A549 (cell line): ENCODE results near the gene CARD9.

Experiments
- CHD2 ChIP-seq: fragments of 150-350 bp; IDR thresholded peaks from 2 replicates; pipeline ENCODE4 v1.6.1; 2014; ENCODE audit warnings: low read length; ENCODE audit not compliant: partially characterized antibody
- CHD4 ChIP-seq: fragments of 200-600 bp; sonication (generic); IDR thresholded peaks from 2 replicates; pipeline ENCODE4 v1.6.1; 2016; ENCODE audit warnings: antibody characterized with exemption, mild to moderate bottlenecking, borderline replicate concordance
- CTCF ChIP-seq: fragments of >200 bp; sonication (Bioruptor Twin); formaldehyde crosslinking; IDR thresholded peaks from 3 replicates; pipeline ENCODE4 v1.5.1; 2016
- JUN ChIP-seq, 2 experiments: fragments of >200 bp; sonication (Bioruptor Twin); formaldehyde crosslinking; IDR thresholded peaks; 2 replicates in 1 of 2; 3 replicates in 1 of 2; pipeline ENCODE4 v1.6.1; 2016 to 2017
- KDM1A ChIP-seq: fragments of 200-600 bp; sonication (generic); IDR thresholded peaks from 2 replicates; pipeline ENCODE4 v1.6.1; 2016; ENCODE audit warnings: low read depth, mild to moderate bottlenecking
- MAFK ChIP-seq: fragments of 450-650 bp; IDR thresholded peaks from 2 replicates; pipeline ENCODE4 v1.6.1; 2014; ENCODE audit not compliant: partially characterized antibody
- SMC3 ChIP-seq: fragments of >200 bp; sonication (Bioruptor Twin); formaldehyde crosslinking; IDR thresholded peaks from 3 replicates; pipeline ENCODE4 v1.6.1; 2018; ENCODE audit warnings: inconsistent platforms

- no peak for TF ChIP-seq CHD4
- TF ChIP-seq CTCF, result no peak
- no peak for TF ChIP-seq MAFK
- TF ChIP-seq KDM1A, result no peak
- no peak for TF ChIP-seq JUN (IDR thresholded peaks at IDR 0.05)
- TF ChIP-seq SMC3, result no peak
- no peak for TF ChIP-seq CHD2
Observed at GRCh38 chr9:136383436-136383835, 10.0 kb upstream of the CARD9 start.
